Thyroid gland (tissue), 4 donors: ENCODE data around the gene TMEM51.

Experiments used
- CTCF ChIP-seq, 6 experiments: fragments of 200-600 bp in 3 of 6; fragments of 450-650 bp in 3 of 6; sonication (generic) in 3 of 6; IDR thresholded peaks; one replicate each; pipeline ENCODE4 v1.5.1; 2016 to 2019; ENCODE audit warnings: antibody characterized with exemption in 6 of 6, mild to moderate bottlenecking in 2 of 6, inconsistent platforms in 1 of 6, moderate library complexity in 1 of 6
- POLR2A ChIP-seq, 2 donors: fragments of 450-650 bp; IDR thresholded peaks; one replicate each; pipeline ENCODE4 v1.6.1; 2017; ENCODE audit warnings: antibody characterized with exemption in 2 of 2, mild to moderate bottlenecking in 2 of 2, moderate library complexity in 1 of 2

- TF ChIP-seq CTCF (IDR thresholded peaks at IDR 0.05) (no peak), POLR2A (IDR thresholded peaks at IDR 0.05) (no peak)
These were observed 22.6 kb downstream of the TMEM51 start for GRCh38 chr1:15176120-15176519.
